Left ventricle myocardium superior (tissue), 1 donor: Measurements from ENCODE around the gene TCEA2. TPM values are rescaled to one million over a fixed set of nuclear protein-coding genes. Genes with fewer than 3 reads are reported as not detected.

ENCODE experiments used
- ATAC-seq: fragments of 200-7000 bp; cut with Tn5 transposase; one replicate; pipeline ENCODE4 v1.9.1; 2020; ENCODE audit warnings: mild to moderate bottlenecking, moderate library complexity
- DNase-seq: peaks from one replicate; pipeline ENCODE4 v3.0.0-alpha.2; 2020
- intact Hi-C: fragments of 100-400 bp; cut with micrococcal nuclease; formaldehyde crosslinking; loops from one replicate; pipeline ENCODE4 v1.11.0; 2022
- total RNA-seq: library from RNA; stranded (reverse); fragmentation: NEBNext Ultra II Directional; extraction: Animal tissue kit (Norgen Biotek cat#: 25700); gene quantifications from one replicate; pipeline ENCODE4 v1.2.1, GENCODE V29; 2021
- donor health status: DM: no; HTN: yes; CAD: no; lungs with severe emphysema.

TCEA2 gene
- total RNA-seq, 1 donor from 2014 or later, result 35.6 TPM

DNA sequence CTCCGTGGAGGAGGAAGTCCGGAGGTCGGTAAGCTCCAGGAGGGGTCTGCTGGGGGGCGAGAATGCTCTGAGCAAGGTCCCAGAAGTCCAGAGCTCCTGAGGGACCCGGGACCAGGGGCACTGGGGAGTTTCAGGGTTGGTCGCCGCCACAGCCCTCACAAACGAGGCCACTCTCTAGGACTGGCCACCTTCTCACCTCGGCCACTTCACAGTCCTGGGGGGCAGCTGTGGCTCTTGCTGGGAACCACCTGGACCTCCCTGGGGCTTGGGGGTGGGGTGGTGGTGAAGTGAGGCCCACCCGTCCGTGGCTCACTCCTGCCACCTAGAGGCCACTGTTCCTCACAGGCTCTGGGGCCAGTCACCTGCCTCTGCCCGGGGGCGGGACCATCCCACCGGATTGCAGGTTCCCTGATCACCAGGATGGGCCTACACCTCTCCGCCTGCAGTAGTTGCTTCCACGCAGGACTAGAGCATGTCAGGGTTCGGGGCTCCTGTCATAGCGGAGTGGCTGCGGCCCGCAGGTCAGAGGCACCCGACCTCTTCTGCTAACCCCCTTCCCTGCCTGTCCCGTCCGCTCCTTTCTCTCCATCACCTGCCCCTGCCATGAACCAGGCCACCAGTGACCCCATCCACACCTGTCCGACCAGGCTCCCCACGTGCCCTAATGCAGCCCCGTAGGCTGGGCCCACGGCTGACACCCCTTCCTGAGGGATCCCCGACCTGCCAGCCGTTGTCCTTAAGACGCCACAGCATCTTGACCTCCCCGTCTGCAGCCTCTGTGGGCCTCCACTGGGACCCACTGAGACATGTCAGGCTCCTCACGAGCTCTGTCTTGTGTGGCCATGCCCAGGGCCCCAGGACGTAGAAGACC lies 5.1 kb upstream of the TCEA2 start:
- DNase-seq (peak; percentile 85), ATAC-seq (peak; percentile 63)
- intact Hi-C loops, result no loop called here

DNA sequence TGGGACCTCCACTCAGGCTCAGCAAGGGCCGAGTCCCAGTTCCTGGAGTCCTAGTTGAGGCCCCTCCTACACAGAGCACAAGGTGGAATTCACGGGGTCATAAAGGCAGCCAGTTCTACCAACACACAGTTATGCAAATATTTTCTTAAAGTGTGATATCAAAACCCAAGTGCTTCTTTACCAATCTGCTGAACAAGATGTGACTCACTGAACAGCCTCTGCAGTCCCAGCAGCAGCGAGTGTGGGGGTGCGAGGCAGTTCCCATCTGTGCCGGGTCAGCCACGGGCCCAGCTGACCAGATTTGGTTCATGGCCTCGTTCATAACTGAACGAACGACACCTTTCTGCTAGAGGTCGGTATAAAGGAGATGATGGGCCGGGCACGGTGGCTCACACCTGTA lies 4.5 kb upstream of the TCEA2 start:
- ATAC-seq (no peak), DNase-seq (no peak)
- intact Hi-C loops, result no loop called here

- ATAC-seq, result no peak
- intact Hi-C loops, result no loop called here
- DNase-seq, result no peak
These were observed 762 bp upstream of the TCEA2 start for GRCh38 chr20:64062276-64062595.

- peak; percentile 17 for ATAC-seq
- intact Hi-C loops, result no loop called here
- peak; percentile 57 for DNase-seq
These were observed 569 bp downstream of the TCEA2 start for GRCh38 chr20:64063389-64064144.

DNA sequence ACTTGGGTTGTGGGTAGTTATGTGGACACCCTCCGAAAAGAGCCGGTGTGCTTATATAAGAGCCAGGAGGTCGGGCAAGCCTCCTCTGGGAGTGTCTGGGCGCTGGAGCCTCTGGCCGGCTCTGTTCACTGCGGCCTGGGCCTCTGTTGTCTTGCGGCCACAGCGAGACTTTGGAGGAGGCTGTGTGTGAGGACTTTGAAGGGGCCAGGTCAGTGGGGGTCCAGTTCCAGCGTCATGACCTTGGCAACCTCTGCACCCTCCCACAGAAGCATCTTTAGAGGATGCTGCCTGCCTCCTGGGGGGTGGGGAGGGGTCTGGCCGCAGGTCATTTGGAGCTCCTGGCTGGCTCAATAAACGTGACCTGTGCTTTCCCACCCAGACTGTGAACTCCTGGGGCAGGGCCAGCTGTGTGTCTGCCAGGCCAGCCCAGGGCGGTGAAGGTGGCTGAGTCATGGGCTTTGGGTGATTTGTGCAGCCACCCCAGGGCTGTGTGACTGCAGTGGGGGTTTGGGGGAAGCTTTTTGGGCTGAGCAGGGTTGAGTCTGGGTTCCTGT lies 1.2 kb downstream of the TCEA2 start:
- DNase-seq (no peak), ATAC-seq (no peak)
- intact Hi-C loops, result no loop called here

- ATAC-seq, result no peak
These were observed 2.3 kb downstream of the TCEA2 start for GRCh38 chr20:64065062-64065973.

GRCh38 chr20:64065974-64066343 lies 3.0 kb downstream of the TCEA2 start:
- DNase-seq, result no peak
- intact Hi-C loops, result no loop called here
- no peak for ATAC-seq

More at GRCh38 chr20:64065062-64065973, 2.3 kb downstream of the TCEA2 start:
- DNase-seq, result no peak
- intact Hi-C loops, result no loop called here

DNA sequence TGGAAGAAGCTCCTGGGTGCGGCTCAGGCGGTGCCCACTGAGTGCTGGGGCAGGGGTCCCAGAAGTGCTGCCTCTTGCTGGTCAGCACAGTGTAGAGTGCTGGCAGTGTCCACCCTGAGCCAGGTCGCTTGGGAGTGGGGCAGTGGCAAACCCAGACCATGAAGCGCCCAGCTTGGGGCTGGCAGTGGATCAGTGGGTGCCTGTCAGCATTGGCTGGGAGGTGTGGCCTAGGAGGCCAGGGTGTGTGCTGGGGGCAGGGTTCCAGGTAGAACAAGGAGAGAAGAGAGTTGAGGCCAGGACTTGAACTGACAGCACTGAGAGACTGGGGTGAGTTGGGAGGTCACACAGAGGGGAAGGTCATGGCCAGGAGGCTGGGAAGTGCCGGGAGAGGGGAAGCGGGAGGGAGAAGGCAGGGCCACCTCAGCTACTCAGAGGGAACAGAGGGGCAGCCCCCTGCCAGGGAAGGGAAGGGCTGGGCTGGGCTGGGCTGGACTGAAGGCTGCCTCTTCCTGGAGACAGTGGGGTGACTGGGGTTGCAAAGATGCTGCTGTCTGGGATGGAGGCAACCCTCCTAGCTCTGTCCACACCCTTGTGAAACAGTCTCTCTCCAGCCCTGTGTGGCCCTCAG lies 4.1 kb downstream of the TCEA2 start:
- intact Hi-C loops, result no loop called here
- no peak for ATAC-seq
- no peak for DNase-seq

DNA sequence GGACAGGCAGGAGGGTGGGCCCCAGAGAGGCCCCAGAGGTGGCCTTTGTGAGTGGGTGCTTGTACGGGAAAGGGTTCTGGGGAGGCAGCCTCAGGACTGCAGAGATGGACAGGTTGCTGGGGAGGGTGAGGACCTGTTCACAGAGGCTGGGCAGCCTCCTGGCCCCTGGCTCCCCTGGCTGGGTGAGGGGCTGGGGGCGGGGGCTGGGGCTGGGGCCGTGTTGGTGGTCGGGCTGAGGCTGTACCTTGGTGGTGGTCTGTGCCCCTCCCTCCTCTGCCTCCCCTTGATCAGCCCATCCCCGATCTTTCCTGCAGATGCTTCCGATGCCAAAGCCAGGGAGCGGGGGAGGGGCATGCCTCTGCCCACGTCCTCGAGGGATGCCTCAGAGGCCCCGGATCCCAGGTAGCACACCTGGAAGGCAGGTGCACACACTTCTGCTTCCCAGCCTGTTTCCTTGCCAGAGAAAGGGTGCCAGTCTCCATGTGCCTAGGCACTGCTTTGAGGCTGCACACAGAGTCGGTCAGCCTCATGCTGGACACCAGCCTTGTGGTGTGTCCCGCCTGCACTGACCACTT lies 4.8 kb downstream of the TCEA2 start:
- ATAC-seq (no peak), DNase-seq (no peak)
- intact Hi-C loops, result no loop called here

DNA sequence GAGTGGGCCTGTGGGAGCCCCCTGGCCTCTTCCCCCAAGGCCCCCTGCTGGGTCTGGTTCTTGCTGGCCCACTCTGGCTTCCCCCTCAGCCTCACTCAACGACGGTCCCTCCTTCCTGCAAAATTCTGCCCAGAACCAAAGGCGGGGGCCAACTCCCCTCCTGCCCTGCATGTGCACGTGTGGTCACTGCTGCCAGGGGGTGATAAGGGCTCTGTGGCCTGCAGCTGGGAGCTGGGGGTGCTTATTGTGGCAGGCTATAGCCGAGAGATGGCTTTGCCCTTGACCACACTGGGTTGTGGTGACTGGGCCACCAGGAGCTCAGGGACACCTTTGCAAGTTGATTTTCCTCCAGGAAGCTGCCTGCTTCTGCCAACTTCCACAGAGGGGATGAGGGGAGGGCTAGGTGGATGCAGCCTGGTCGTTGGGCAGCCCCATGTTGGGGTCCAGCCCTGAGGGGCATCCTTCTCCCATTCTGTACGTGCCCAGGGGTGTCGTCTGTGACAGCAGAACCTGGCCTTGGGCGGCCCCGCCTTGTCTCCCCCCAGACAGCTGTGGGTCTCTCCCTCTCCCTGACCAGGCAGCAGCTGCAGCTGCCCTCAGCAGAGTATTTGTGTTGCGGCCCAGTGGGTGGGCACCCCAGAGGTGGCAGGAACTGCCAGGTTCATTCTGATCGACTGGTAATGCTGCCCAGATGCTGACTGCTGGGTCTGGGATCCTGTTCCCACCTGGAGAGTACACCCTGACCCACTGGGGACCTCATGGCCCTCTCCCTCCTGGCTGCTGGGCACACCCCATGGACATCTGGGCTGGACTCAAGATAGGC lies 5.6 kb downstream of the TCEA2 start:
- intact Hi-C loops, result no loop called here
- ATAC-seq, result no peak
- no peak for DNase-seq

- no peak for DNase-seq
- no peak for ATAC-seq
- intact Hi-C loops, result no loop called here
These were observed 6.2 kb downstream of the TCEA2 start for GRCh38 chr20:64069209-64069613.

DNA sequence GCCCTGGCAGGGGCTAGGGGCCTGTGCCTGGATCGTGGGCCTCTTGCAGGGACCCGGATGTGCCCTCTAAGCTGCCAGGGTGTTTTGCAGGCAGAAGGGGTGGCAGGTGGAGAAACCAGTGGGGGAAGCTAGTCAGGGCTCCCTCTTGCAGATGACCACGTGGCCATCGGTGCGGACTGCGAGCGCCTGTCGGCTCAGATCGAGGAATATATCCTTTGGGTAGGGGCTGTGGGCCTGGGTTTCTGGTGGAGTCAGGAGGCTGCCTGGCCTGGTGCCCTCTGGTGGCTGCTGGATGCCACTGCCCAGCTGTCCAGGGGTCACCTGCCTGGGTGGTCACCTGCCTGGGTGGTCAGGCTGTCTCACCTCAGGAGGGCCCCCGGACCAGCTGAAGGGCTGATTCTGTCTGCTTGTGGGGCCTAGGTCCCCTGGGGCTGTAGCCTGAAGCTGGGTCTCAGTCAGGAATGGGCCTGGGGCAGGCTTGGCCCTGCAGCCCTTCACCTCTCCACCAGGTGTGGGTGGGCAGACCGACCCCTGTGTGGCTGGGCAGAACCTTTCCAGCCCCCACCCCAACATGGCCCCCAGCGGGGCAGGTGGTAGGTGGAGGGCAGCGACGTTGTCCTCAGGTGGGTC lies 6.7 kb downstream of the TCEA2 start:
- peak; percentile 14 for ATAC-seq
- intact Hi-C loops, result no loop called here
- DNase-seq, result peak; percentile 60

DNA sequence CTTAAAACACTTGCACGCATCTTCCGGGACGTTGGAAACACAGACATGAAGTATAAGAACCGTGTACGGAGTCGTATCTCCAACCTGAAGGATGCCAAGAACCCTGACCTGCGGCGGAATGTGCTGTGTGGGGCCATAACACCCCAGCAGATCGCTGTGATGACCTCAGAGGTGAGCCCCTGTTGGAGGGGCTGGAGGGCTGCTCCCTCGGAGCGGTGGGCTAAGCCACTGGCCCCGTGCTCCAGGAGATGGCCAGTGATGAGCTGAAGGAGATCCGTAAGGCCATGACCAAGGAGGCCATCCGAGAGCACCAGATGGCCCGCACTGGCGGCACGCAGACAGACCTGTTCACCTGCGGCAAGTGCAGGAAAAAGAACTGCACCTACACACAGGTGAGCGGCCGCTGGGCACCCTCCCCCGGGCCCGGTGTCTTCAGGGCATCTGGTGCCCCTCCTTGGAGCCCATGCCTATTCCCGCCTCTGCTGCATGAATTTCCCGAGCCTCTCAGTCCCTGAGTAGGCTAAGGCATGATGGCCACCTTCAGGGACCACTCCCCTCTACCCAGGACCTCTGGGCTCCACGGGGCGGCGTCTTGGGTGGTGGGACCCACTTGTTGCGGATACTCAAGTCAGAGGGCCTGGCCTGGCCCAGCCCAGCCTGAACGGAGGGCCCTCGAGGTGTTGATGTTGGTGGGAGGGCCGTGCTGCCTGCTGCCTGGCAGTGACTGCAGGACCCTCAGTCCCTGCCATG lies 7.4 kb downstream of the TCEA2 start:
- DNase-seq (no peak), ATAC-seq (no peak)
- intact Hi-C loops, result no loop called here

GRCh38 chr20:64071341-64072332 lies 8.6 kb downstream of the TCEA2 start:
- intact Hi-C loops, result no loop called here
- ATAC-seq (no peak), DNase-seq (no peak)

- intact Hi-C loops, result no loop called here
- no peak for ATAC-seq
- DNase-seq, result no peak
These were observed 9.6 kb downstream of the TCEA2 start for GRCh38 chr20:64072498-64073063.
